Fibroblast of lung (primary cell): ENCODE results near the gene EBF3.

ENCODE experiments used
- EZH2 ChIP-seq: IDR thresholded peaks from 2 replicates; pipeline ENCODE4 v1.5.1; 2012; ENCODE audit warnings: low read length, control low read depth, mild to moderate bottlenecking; ENCODE audit errors: missing control alignments
- TF ChIP-seq, protein P1 (sequence below), 2 donors: IDR thresholded peaks in 1 of 2; conservative IDR thresholded peaks in 1 of 2; 1 replicate in 1 of 2; 2 replicates in 1 of 2; pipeline ENCODE4 v1.5.1; 2011 to 2012; ENCODE audit warnings: low read length in 2 of 2, control low read depth in 1 of 2, inconsistent platforms in 1 of 2, low read depth in 1 of 2, mild to moderate bottlenecking in 1 of 2

DNA sequence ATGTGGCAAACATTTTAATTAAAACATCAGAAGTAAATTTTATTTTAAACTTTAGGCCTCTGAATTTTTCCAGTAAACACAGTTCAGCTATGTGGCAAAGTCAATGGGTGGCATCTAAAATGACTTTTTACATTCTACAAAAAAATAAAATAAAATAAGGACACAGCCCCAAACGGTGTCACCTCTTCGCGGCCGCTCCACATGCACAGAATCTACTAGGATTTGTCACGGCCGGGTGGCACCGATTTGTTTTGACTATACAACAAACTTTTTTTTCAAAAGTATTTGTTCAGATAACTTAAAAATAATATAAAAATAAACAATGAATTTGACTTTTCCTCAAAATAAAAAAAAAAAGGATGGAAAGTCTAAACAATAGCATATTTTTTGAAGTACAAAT, 127.8 kb downstream of the EBF3 start:
- TF ChIP-seq, protein P1, sequence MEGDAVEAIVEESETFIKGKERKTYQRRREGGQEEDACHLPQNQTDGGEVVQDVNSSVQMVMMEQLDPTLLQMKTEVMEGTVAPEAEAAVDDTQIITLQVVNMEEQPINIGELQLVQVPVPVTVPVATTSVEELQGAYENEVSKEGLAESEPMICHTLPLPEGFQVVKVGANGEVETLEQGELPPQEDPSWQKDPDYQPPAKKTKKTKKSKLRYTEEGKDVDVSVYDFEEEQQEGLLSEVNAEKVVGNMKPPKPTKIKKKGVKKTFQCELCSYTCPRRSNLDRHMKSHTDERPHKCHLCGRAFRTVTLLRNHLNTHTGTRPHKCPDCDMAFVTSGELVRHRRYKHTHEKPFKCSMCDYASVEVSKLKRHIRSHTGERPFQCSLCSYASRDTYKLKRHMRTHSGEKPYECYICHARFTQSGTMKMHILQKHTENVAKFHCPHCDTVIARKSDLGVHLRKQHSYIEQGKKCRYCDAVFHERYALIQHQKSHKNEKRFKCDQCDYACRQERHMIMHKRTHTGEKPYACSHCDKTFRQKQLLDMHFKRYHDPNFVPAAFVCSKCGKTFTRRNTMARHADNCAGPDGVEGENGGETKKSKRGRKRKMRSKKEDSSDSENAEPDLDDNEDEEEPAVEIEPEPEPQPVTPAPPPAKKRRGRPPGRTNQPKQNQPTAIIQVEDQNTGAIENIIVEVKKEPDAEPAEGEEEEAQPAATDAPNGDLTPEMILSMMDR (conservative IDR thresholded peaks at IDR 0.05 in 1 of 2, IDR thresholded peaks at IDR 0.05 in 1 of 2; ENCODE audit: low read depth in 1 of 2, low read length in 2 of 2) = no peak
- TF ChIP-seq EZH2 = no peak
